ENCODE results near the gene CLTCL1. TPM values are rescaled to one million over a fixed set of nuclear protein-coding genes. Genes with fewer than 3 reads are reported as not detected.
A peak's percentile ranks its signal among the peaks of the same experiment; 100 is the strongest.
"Not testable (repeated sequence)": the region's sequence is repeated elsewhere in the genome, so short reads cannot be mapped to it uniquely, and the experiment has no call there.

Gene CLTCL1
- total and polyA plus RNA-seq, 10 donors: 1.0 to 12.4 (median 6.1) TPM

GRCh38 chr22:19325296-19325948 is 33.9 kb upstream of the CLTCL1 start:
- H3K27me3 ChIP-seq (replicated peaks in 1 of 7): no peaks in the 10 kb centered on the region
- H3K4me3 ChIP-seq: no peak overlapping the region
- peaks cover 0 to 46% (median 25%) of the 10 kb centered on the region in 8 donors for H3K9me3 ChIP-seq
- peaks cover 0 to 26% (median 13%) of the 10 kb centered on the region in 6 donors for H3K36me3 ChIP-seq
- 88 to 99% (median 91%) methylated on average over 5 of the region's 5 CpGs for WGBS, 5 donors
- DNase-seq: no peak
- TF ChIP-seq POLR2AphosphoS5 (IDR thresholded peaks at IDR 0.05) (no peak), POLR2A (IDR thresholded peaks at IDR 0.05) (no peak), CTCF (IDR thresholded peaks at IDR 0.05 in 8 of 11, conservative IDR thresholded peaks at IDR 0.05 in 3 of 11) (no peak)
- H3K27ac ChIP-seq: peak overlapping the region in 1 of 8 donors; percentile 4
- no peaks in the 10 kb centered on the region for H3K4me1 ChIP-seq
- intact Hi-C loops (cut with DNase I; ENCODE audit: low total_unique reads): no loop called here

- H3K27me3 ChIP-seq (replicated peaks in 1 of 7); DNase-seq; H3K4me3 ChIP-seq; intact Hi-C loops (cut with DNase I; ENCODE audit: low total_unique reads); H3K4me1 ChIP-seq; H3K27ac ChIP-seq; H3K36me3 ChIP-seq: not testable (repeated sequence)
- peaks cover 0 to 60% (median 40%) of the 10 kb centered on the region in 8 donors for H3K9me3 ChIP-seq
- 87 to 91% (median 89%) methylated on average over 6 of the region's 6 CpGs for WGBS, 5 donors
Measured at GRCh38 chr22:19323420-19323819, 31.9 kb upstream of the CLTCL1 start.

GRCh38 chr22:19321757-19322156 is 30.2 kb upstream of the CLTCL1 start:
- H3K27ac ChIP-seq: peak overlapping the region in 5 of 8 donors; percentile 50 to 61 (median 54)
- intact Hi-C loops (cut with DNase I; ENCODE audit: low total_unique reads): no loop called here

GRCh38 chr22:19320136-19320535 is 28.6 kb upstream of the CLTCL1 start:
- 92 to 96% (median 94%) methylated on average over 8 of the region's 8 CpGs for WGBS, 5 donors
- H3K9me3 ChIP-seq: peaks cover 4 to 67% (median 52%) of the 10 kb centered on the region in 8 donors
- H3K27me3 ChIP-seq (replicated peaks in 1 of 7); DNase-seq; H3K27ac ChIP-seq; H3K36me3 ChIP-seq; intact Hi-C loops (cut with DNase I; ENCODE audit: low total_unique reads); H3K4me1 ChIP-seq; H3K4me3 ChIP-seq: not testable (repeated sequence)

More at GRCh38 chr22:19321757-19322156, 30.2 kb upstream of the CLTCL1 start:
- Histone ChIP-seq H3K36me3 (no peaks in the 10 kb centered on the region), H3K4me3 (peak overlapping the region in 1 of 8 donors; percentile 5), H3K27me3 (replicated peaks in 1 of 7) (no peaks in the 10 kb centered on the region), H3K9me3 (peaks cover 4 to 60% (median 41%) of the 10 kb centered on the region in 8 donors), H3K4me1 (no peaks in the 10 kb centered on the region)
- WGBS, 5 donors: 38 to 72% (median 52%) methylated on average over 2 of the region's 2 CpGs
- TF ChIP-seq POLR2AphosphoS5 (IDR thresholded peaks at IDR 0.05): no peak
- TF ChIP-seq POLR2A (IDR thresholded peaks at IDR 0.05): no peak
- no peak for TF ChIP-seq CTCF (IDR thresholded peaks at IDR 0.05 in 8 of 11, conservative IDR thresholded peaks at IDR 0.05 in 3 of 11)
- no peak for DNase-seq

- H3K4me1 ChIP-seq: no peaks in the 10 kb centered on the region
- no peak for DNase-seq
- H3K27me3 ChIP-seq (replicated peaks in 1 of 7): no peaks in the 10 kb centered on the region
- no peaks in the 10 kb centered on the region for H3K36me3 ChIP-seq
- no peak overlapping the region for H3K4me3 ChIP-seq
- peaks cover 4 to 74% (median 61%) of the 10 kb centered on the region in 8 donors for H3K9me3 ChIP-seq
- TF ChIP-seq POLR2A (IDR thresholded peaks at IDR 0.05): no peak
- no peak for TF ChIP-seq CTCF (IDR thresholded peaks at IDR 0.05 in 8 of 11, conservative IDR thresholded peaks at IDR 0.05 in 3 of 11)
- TF ChIP-seq POLR2AphosphoS5 (IDR thresholded peaks at IDR 0.05): no peak
- intact Hi-C loops (cut with DNase I; ENCODE audit: low total_unique reads): no loop called here
- no peak overlapping the region for H3K27ac ChIP-seq
Measured at GRCh38 chr22:19319281-19319680, 27.8 kb upstream of the CLTCL1 start.
